Stimulated activated CD8-positive, alpha-beta memory T cell treated with anti-CD3 and anti-CD28 coated beads, Interleukin-15, amount 100 ng/mL, for 4 hours (primary cell): ENCODE measurements around the gene CACNG3.
"Not testable (repeated sequence)": the region's sequence is repeated elsewhere in the genome, so short reads cannot be mapped to it uniquely, and the experiment has no call there.

Experiments used
- DNase-seq, 2 donors: peaks; one replicate each; pipeline ENCODE4 v3.0.0-alpha.2; 2020; ENCODE audit warnings: low read depth in 2 of 2

CACNG3 gene

DNA sequence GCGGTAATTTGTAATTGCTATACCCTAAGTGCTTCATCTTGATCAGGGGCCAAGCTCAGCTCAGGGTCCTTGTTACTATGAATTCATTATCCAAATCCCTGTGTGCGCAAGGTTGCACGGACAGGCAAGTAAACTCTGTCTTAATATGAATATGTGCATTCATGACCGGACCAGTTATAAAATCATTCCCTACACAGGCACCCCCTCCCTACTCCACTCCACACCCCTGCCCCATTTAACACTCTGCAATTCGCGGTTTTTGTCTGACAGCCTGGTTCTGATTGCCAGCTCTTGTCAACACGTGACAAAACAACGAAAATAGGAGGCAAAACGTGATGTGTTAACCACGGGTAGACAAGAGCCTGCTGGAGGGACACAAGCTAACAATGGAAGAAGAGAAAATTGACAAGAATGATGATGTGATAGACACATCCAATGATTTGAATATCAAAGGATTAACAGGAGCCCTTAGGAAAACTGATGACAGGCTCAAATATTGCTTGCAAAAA is 76.5 kb downstream of the CACNG3 start:
- DNase-seq: no peak

DNA sequence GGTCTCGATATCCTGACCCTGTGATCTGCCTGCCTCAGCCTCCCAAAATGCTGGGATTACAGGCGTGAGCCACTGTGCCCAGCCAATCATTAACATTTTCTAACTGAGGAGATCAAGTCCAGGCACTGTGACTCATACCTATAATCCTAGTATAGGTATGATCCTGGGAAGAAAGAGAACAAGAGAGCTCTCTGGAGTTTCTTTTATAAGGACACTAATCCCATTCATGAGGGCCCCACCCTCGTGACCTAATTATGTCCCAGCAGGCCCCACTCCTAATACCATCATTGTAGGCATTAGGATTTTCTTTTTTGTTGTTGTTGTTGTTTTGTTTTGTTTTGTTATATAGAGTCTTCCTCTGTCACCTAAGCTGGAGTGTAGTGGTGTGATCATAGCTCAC is 80.4 kb downstream of the CACNG3 start:
- no peak for DNase-seq

DNA sequence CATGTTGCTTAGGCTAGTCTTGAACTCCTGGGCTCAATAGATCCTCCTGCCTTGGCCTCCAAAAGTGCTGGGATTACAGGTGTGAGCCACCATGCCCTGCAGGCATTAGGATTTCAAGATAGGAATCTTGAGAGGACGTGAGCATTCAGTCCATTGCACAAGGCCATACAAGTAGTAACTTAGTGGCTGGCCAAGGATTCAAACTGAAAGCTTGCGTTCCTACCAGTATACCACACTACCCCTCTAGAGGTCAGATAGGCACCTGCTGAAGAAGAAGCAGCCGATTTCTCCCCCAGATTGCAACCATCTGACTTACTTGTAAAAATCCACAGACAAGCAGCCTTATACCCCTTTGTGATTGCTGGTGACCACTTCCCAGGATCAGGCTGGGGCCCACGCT is 80.9 kb downstream of the CACNG3 start:
- DNase-seq: no peak

DNA sequence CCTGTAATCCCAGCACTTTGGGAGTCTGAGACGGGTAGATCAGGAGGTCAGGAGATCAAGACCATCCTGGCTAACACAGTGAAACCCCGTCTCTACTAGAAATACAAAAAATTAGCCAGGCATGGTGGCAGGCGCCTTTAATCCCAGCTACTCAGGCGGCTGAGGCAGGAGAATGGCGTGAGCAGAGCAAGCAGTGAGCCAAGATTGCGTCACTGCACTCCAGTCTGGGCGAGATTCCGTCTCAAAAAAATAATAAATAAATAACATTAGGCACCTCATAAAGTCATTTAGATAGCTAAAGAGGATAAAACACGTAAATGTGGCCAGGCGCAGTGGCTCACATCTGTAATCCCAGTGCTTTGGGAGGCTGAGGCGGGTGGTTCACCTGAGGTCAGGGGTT is 87.7 kb downstream of the CACNG3 start:
- DNase-seq: not testable (repeated sequence)

DNA sequence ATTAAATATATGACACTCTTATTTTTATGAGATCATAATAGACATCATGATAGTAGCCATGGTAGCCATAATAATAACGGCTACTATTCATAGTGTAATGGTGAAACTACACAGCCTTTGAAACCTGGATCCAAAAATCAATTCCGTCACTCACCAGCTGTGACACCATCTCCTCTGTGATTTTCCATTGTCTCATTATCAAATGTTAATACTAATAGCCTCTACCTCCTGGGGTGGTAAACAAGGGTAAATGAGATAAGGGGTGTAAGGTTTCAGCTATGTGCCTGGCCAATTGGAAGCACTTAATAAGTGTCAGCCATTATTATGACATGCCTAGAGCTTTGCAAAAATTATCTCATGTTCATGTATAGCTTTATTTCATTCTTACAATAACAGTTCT is 88.6 kb downstream of the CACNG3 start:
- no peak for DNase-seq

DNA sequence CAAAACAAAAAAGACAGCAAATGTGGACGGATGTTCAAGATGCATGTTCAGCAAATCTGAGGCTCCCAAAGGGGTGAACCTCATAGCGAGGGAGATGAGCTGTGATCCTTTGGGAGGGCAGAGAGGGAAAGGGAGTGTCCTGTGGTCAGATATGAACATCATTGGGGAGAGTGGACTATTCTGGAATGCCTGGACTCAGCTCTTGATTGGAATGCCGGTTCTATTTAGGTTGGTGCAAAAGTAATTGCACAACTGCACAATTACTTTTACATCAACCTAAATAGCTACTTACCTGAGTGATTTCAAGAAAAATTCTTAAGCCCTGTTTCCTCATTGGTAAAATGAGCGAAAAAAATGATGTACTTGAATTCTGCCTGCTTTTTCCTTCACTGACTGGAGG is 89.6 kb downstream of the CACNG3 start:
- no peak for DNase-seq

DNA sequence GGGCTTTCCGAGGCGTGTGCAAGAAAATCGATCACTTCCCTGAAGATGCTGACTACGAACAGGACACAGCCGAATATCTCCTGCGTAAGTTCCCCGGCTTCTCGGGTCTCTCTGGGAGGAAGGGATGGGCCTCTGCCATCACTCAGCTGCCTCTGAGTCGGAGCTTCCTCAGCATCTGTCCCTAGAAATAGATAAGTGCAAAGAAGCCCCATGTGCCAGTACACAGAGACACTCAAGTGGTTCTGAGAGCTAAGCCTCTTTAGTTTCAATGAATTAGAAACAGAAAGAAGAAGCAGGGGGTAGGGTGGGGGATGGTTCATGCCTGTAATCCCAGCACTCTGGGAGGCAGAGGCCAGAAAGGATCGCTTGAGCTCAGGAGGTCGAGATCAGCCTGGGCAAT is 90.6 kb downstream of the CACNG3 start:
- no peak for DNase-seq

DNA sequence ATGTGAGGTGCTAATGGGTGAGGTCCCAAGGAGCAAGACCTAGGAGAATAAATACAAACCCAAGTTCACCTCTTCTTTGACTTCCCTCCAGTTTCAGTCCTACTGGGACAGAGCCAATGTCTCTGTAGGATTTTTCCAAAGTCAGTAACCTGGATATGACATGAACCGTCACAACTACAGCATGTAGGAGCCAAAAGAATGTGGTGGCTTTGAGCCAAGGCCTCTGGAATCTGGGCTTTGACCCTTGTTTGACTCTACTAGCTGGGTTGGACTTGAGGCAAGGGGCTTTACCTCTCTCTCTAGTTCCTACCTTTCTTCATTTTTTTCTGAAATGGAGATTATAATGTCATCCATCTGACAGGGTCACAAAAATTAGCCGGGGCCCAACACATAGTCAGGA is 91.4 kb downstream of the CACNG3 start:
- no peak for DNase-seq

DNA sequence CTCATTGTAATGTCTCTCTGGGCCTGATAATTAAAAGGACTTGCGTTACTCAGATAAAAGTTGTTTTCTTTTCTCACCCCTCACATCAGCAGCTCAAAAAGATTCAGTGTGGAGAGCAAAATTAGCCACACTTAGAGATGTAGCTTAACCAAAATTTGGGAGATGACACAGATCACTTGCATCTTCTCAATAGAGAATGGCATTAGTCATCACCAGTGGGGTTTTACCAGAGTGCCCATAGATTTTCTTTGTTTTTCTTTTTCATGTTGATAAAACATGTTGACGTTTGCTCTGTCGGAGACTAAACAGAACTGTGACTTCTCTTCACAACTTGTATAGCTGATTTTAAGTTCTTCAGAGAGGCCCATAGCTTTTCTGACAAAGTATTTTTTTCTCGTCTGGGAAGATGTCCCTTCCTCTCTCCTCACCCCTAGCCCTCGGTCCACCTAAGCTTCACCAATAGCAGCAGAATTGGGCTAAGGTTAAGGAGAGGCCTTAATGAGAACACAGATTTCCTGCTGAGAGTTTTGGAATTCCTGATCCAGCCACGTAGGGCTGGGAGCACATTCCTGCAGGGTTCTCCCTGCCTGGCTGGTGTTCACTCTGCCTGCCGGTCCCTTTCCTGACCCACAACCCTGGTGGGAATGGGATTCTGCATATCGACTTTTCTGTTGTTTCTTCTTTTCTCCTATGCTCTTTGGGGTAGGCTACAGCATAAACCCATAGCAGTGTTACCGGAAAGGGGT is 92.6 kb downstream of the CACNG3 start:
- DNase-seq: no peak

DNA sequence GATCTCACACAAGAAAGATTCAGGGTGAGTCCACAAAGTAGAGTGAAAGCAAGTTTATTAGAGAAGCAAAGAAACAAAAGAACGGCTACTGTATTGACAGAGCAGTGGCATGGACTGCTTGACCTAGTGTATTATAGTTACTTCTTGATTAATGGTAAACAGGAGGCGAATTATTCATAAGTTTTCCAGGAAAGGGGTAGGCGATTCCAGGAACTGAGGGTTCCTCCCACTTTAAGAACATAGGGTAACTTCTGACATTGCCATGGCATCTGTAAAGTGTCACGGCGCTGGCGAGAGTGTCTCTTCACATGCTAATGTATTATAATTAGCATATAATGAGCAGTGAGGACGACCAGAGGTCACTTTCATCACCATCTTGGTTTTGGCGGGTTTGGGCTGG is 93.2 kb downstream of the CACNG3 start:
- DNase-seq: no peak

DNA sequence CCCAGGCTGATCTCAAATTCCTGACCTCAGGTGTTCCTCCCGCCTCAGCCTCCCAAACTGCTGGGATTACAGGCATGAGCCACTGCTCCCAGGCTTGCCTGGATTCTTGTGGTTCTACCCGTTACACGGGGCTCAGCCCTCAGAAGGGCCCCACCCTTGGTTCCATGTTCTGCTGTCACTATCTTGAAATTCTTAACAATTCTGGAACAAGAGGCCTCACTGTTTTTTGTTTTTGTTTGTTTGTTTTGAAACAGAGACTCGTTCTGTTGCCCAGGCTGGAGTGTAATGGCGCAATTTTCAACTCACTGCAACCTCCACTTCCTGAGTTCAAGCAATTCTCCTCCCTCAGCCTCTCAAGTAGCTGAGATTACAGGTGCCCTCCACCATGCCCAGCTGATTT is 96.6 kb downstream of the CACNG3 start:
- no peak for DNase-seq

DNA sequence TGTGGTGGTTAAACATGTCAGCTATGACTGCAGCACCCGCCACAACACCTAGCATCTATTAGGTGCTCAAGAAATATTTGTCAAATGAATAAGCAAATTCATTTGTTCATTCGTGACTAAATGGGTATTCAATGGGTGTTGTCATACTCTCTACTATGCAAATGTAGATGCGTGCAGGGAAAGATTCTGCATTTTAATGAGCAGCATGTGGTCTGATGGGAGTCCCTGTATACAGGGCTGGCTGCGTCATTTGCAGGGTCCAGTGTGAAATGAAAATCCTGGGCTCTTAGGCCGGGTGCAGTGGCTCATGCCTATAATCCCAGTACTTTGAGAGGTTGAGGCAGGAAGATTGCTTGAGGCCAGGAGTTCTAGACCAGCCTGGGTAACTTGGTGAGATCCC is 97.5 kb downstream of the CACNG3 start:
- DNase-seq: no peak

DNA sequence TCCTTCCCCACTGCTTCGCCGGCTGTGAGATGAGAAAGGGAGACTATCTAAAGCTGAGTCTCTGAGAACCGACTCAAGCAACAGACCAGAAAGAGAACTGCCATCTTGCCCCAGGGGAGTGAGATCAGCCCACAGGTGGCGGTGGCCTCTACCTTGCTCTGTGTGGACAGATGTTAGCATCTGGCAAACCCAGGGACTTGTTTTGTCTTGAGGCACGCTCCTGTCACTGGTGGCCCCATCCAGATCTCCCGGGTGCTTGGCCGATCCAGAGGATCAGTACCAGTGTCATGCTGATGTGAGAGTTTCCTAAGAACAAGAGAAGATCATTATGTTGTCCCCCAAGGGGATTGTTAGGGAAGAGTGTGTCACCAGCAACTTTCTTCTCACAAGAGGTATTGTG is 101.4 kb downstream of the CACNG3 start:
- DNase-seq: no peak

DNA sequence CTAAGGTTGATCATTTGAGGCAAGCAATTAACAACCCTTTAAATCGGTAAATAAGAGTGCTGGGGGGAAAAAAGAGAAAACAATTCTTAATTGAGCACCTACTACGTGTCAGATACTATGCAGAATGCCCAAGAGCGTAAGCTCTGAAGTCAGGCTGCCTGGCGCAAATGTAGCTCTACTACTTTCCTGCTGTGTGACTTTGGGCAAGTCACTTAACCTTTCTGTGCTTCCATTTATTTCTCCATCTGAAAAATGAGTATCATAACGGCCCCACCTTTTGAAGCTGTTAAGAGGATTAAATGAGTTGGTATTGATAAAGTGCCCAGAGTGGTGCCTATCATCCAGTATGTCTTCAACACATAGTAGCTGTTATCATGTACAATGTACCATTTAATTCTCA is 102.0 kb downstream of the CACNG3 start:
- no peak for DNase-seq

DNA sequence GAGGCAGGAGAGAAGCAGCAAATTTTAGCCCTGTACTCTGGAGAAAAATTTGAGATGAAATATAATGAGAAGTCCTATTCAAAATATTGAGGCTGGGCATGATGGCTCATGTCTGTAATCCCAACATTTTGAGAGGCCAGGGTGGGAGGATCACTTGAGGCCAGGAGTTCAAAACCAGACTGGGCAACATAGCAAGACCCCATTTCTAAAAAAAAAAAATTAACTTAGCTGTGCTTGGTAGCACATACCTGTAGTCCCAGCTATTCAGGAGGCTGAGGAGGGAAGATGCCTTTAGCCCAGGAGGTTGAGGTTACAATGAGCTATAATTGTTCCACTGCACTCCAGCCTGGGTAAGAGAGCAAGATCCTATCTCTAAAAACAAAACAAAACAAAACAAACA is 103.4 kb downstream of the CACNG3 start:
- no peak for DNase-seq

DNA sequence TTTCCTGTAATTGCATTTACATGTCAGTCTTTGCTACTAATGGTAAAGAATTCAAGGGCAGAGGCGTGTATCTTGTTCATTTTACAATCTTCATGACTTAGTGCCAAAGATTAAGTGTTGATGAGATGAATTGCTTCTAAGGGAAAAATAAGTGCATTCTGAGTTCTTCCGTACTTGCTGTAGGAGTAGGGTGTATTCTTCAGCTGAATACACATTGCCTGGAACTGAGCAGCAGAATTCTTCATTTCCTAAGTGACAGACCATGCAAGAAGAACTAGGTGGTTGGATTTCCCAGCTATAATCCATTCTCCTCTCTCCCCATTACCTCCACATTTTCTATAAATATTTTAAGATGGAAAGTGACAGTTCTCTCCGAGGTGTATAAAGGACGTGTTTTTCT is 104.8 kb downstream of the CACNG3 start:
- DNase-seq: no peak

DNA sequence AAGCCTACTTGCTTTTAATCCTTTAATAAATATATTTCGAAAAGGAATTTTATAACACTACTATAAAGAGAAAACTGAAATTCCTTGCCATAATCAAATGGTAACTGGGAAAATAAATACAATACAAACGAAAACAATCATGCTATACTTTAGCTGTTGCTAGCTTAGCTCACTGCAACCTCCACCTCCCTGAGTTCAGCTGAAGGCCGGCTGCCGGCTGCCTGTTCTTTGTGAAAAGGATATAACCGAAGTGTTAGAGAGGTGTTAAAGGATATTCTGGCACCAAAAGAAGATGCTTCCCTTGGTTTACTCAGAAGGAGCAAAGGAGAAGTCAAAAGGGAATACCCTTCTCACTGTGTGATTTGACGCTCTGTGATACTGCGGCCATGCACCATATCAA is 108.5 kb downstream of the CACNG3 start:
- DNase-seq: no peak

DNA sequence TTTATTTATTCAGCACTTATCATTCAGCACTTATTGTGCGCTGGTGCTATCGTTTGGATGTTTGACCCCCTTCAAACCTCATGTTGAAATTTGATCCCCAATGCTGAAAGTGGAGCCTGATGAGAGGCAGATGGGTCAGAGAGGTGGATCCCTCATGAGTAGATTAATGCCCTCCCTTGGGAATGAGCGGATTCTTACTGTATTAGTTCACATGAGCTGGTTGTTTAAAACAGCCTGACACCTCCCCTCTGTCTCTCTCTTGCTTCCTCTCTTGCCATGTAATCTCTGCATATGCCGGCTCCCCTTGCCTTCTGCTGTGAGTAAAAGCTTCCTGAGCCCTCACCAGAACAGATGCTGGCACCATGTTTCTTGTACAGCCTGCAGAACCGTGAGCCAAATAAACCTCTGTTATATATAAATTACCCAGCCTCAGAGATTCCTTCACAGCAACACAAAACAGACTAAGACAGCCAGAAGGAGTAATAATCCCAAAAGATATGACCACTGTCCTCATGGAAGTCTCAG is 111.1 kb downstream of the CACNG3 start:
- no peak for DNase-seq

DNA sequence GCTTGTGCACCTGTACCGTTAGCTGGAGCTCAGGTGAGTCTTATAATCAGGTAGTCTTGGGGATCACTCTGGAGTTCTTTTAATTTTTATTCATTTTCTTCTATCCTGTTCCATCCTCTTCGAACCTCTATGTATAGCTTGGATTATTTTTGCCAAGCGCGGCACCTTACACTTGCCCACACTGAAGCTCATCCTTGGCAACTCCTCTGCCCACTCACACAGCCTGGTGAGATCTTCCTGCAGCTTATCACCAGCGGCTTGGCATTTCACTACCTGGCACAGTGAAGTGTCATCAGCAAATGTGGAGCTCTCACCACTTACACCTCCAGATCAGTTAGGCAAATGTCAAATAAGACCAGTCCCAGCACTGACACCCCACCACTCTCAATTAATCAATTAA is 116.7 kb downstream of the CACNG3 start:
- no peak for DNase-seq

DNA sequence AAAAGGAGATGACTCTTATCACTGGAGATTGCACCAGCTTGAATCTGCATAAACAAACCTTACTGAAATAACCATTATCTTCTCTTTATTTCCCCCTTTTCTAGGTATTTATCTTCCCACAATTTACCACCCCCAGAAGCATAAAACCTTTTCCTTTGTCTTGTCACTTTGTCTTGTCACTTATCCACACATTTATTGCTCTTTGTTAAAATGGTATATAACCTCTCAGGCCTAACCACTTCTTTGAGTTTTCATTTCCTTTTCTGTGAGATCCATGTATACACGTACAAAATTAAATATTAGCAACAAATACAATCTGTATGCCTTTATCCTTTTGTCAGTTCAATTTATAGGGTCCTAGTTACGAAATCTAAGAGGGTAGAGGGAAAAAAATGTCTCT is 122.9 kb downstream of the CACNG3 start:
- no peak for DNase-seq

DNA sequence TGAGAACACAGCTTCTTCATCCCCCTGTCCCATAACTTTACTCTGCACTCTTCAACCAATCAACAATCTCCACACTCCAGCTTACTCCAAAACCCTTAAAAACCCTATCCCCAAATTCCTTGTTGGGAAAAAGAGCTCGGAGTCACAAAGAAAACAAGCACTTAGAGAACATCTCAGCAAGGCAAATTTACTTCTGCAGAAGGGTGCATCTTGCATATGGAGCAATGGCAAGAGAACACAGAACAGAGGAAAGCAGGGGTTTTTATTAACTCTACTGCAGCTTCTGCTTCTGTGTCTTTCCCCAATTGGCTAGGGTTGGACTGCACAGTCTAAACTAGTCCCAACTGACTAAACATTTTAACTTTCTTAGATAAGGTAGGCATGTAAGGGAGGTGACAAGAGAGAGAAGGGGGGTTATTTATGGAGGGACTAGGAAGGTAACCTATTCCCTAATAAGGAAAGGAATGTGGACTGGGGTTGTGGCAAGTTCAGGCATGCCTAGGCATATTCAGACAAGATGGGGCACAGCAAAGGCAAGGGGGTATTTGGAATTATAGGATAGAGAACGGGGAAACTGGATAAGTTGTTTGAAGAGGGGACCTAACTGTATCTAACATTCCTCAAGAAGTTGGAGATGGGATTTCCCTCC is 125.5 kb downstream of the CACNG3 start:
- DNase-seq: no peak

DNA sequence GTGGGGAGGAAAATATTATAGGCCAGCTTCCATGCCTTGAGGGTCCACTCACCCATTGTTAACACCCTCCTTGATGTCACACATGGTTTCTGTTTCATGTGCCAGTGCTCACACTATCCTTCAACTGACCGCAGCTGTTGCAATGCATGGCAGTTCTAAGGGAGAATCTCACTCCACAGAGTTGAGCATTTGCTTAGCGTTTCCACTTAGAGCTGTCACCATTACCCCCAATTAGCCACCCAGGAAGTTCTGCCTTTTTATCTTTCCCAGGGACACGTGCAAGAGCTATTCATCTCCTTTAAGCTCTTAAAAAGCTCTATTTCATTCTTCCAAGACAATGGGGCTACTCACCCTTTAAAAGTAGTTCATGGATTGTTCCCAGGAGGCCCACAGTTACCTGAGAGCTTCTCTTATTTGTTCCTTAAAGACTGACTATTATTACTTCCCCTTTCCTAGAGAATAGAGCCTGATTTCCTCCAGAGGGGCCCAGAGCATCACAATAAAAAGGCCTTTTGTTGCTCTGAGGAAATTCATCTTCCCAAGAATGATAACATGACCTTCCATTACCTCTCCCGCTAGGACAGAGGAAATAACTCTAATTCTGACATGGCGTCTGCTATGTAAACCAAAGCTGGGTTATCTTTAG is 126.8 kb downstream of the CACNG3 start:
- DNase-seq: no peak

DNA sequence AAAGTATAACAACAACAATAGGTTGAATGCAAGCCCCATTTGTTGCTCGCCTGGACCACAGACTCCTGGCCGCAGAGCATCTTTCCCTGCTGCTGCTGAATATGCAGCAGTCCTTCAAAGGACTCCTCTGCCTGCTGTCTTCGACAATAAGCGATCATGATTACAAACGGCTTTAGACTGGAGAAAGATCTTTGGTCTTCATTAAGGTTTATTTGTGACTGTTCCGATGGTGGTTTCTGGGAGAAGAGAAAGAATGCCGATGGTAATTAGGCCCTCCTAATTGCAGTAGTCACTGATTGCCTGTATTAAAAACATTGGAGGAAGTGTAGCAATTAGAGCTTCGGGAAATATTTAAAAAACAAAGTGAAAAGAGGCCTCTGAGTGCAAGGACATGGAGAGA is 138.2 kb downstream of the CACNG3 start:
- no peak for DNase-seq
